ENCODE data around the gene FNDC5. TPM values are rescaled to one million over a fixed set of nuclear protein-coding genes. Genes with fewer than 3 reads are reported as not detected.
A peak's percentile ranks its signal among the peaks of the same experiment; 100 is the strongest.

FNDC5 gene
- total and polyA plus RNA-seq, 9 of the 15 experiments (the other 6 are each of a cell fraction or from before 2014, with no cell fraction given), result 0.06 to 2.1 (median 0.22) TPM

DNA sequence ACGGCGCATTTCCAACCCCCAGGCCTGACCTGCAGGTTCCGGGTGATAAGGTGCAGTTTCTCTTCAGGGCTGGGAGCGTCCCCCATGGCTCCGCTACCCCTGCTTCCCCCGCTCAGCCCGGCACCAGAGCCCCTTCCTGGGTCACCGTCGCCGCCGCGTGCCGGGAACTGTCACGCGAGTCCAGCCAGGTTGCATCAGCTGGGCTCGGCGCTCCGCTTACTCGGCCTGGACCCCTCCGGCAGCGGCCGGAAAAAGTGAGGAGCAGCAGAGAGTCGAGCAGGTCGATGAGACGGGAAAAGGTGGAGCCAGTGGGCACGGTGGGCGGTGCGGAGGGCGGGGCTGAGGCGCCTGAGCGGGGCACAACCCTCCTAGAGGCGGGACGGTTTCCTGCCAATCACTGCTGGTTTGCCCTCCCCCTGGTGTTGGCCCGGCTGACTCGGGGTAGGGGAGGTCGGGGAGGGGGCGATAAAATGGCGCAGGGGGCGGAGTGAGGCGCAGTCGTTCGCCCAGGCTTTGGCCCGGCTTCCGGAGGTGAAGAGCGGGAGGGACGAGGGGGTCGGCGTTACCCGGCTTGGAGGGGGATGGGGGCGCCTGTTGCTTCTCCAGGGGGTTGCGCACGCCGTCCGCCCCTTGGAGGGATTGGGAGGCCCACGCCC is 53.4 kb downstream of the FNDC5 start, which contains the start of the genes S100PBP and YARS1 (continued):
- TF ChIP-seq SETDB1 (IDR thresholded peaks at IDR 0.05; ENCODE audit: low read length) (peak; percentile 97), HDAC1 (IDR thresholded peaks at IDR 0.05) (peak; percentile 75 to 98; a peak in 3 of 4 replicates), BMI1 (IDR thresholded peaks at IDR 0.05; ENCODE audit: low read length) (no peak), TBP (optimal IDR thresholded peaks at IDR 0.05; ENCODE audit: low read depth, low read length) (peak; percentile 89), L3MBTL2 (IDR thresholded peaks at IDR 0.05) (peak; percentile 98), ZNF431 (CRISPR knock-in tag; IDR thresholded peaks at IDR 0.05) (peak; percentile 76; the same call in 1 of the 2 replicates), ZNF511 (CRISPR knock-in tag; IDR thresholded peaks at IDR 0.05) (peak; percentile 95), ELF4 (CRISPR knock-in tag; IDR thresholded peaks at IDR 0.05) (peak; percentile 66), CHD1 (IDR thresholded peaks at IDR 0.05; ENCODE audit: low read length) (no peak), ELF1 (tag; IDR thresholded peaks at IDR 0.05) (peak; percentile 91), HNRNPLL (IDR thresholded peaks at IDR 0.05; ENCODE audit: low read depth, low read length, poor library complexity, severe bottlenecking) (peak; percentile 75), CREB1 (IDR thresholded peaks at IDR 0.05) (peak; percentile 75), CREB1 (CRISPR knock-in tag; IDR thresholded peaks at IDR 0.05) (peak; percentile 91), ZNF274 (IDR thresholded peaks at IDR 0.05; ENCODE audit: borderline replicate concordance, low read depth, low read length) (no peak), DACH1 (IDR thresholded peaks at IDR 0.05; ENCODE audit: partially characterized antibody) (peak; percentile 99), POLR2AphosphoS2 (IDR thresholded peaks at IDR 0.05; ENCODE audit: low read length) (no peak), ZBTB17 (CRISPR knock-in tag; IDR thresholded peaks at IDR 0.05) (peak; percentile 100), RUNX1 (IDR thresholded peaks at IDR 0.05; ENCODE audit: low read depth) (peak; percentile 16; the same call in 1 of the 2 replicates), RBM25 (IDR thresholded peaks at IDR 0.05; ENCODE audit: low read depth, low read length, severe bottlenecking) (peak; percentile 36), ZBTB11 (CRISPR knock-in tag; IDR thresholded peaks at IDR 0.05) (peak in 1 of 3 experiments; percentile 44; a peak in 1 of 6 replicates), FOXM1 (IDR thresholded peaks at IDR 0.05; ENCODE audit: low read depth) (peak; percentile 94), FOXM1 (CRISPR knock-in tag; IDR thresholded peaks at IDR 0.05; ENCODE audit: low read depth) (0 out of 2 replicates have a peak, but pooled peaks have one; percentile 98)
- TF ChIP-seq, protein P1, sequence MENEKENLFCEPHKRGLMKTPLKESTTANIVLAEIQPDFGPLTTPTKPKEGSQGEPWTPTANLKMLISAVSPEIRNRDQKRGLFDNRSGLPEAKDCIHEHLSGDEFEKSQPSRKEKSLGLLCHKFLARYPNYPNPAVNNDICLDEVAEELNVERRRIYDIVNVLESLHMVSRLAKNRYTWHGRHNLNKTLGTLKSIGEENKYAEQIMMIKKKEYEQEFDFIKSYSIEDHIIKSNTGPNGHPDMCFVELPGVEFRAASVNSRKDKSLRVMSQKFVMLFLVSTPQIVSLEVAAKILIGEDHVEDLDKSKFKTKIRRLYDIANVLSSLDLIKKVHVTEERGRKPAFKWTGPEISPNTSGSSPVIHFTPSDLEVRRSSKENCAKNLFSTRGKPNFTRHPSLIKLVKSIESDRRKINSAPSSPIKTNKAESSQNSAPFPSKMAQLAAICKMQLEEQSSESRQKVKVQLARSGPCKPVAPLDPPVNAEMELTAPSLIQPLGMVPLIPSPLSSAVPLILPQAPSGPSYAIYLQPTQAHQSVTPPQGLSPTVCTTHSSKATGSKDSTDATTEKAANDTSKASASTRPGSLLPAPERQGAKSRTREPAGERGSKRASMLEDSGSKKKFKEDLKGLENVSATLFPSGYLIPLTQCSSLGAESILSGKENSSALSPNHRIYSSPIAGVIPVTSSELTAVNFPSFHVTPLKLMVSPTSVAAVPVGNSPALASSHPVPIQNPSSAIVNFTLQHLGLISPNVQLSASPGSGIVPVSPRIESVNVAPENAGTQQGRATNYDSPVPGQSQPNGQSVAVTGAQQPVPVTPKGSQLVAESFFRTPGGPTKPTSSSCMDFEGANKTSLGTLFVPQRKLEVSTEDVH (IDR thresholded peaks at IDR 0.05; ENCODE audit: low read depth, partially characterized antibody), result peak; percentile 30

All from K562 (cell line).